OCI-LY1 (cell line): ENCODE data around the gene CCR2.

Source experiments
- H2AFZ ChIP-seq: fragments of 200-600 bp; sonication (generic), shearing (Covaris generic); 2 replicates; pipeline ENCODE4 v1.6.0; 2014; ENCODE audit warnings: antibody characterized with exemption, mild to moderate bottlenecking, low read length
- H3F3A ChIP-seq: fragments of 200-600 bp; sonication (generic), shearing (Covaris generic); 2 replicates; pipeline ENCODE4 v1.6.0; 2014; ENCODE audit warnings: mild to moderate bottlenecking, antibody characterized with exemption, low read length, moderate library complexity; ENCODE audit not compliant: insufficient read depth
- H3K27ac ChIP-seq: fragments of 200-600 bp; sonication (generic); 2 replicates; pipeline ENCODE4 v1.5.1; 2014; ENCODE audit warnings: low read length, mixed run types, mild to moderate bottlenecking, low read depth; ENCODE audit not compliant: poor library complexity, severe bottlenecking
- H3K27me3 ChIP-seq: fragments of 200-600 bp; sonication (generic); 2 replicates; pipeline ENCODE4 v1.6.0; 2014; ENCODE audit warnings: antibody characterized with exemption, mild to moderate bottlenecking, low read length, moderate library complexity; ENCODE audit not compliant: insufficient read depth
- H3K36me3 ChIP-seq: fragments of 200-600 bp; sonication (generic); 2 replicates; pipeline ENCODE4 v1.6.1; 2014; ENCODE audit warnings: mild to moderate bottlenecking, antibody characterized with exemption, low read length, moderate library complexity, mixed read lengths; ENCODE audit not compliant: insufficient read depth
- H3K4me1 ChIP-seq: fragments of 200-600 bp; sonication (generic); 2 replicates; pipeline ENCODE4 v1.5.1; 2014; ENCODE audit warnings: mild to moderate bottlenecking, low read length, moderate library complexity; ENCODE audit not compliant: insufficient read depth, severe bottlenecking
- H3K4me2 ChIP-seq: fragments of 200-600 bp; sonication (generic), shearing (Covaris generic); 2 replicates; pipeline ENCODE4 v1.6.1; 2014; ENCODE audit warnings: low read length
- H3K4me3 ChIP-seq: fragments of 200-600 bp; sonication (generic); 2 replicates; pipeline ENCODE4 v1.5.1; 2014; ENCODE audit warnings: low read length, low read depth, mild to moderate bottlenecking, mixed read lengths; ENCODE audit not compliant: poor library complexity, severe bottlenecking
- H3K79me2 ChIP-seq: fragments of 200-600 bp; shearing (Covaris generic); 2 replicates; pipeline ENCODE4 v1.6.1; 2016; ENCODE audit warnings: mixed run types, low read length, mixed read lengths; ENCODE audit not compliant: insufficient read depth
- H3K9ac ChIP-seq: fragments of 200-600 bp; sonication (generic), shearing (Covaris generic); 2 replicates; pipeline ENCODE4 v1.6.1; 2014; ENCODE audit warnings: mild to moderate bottlenecking, low read length, mixed read lengths
- H3K9me2 ChIP-seq: fragments of 200-600 bp; sonication (generic), shearing (Covaris generic); 2 replicates; pipeline ENCODE4 v1.6.1; 2014; ENCODE audit warnings: low read depth, mild to moderate bottlenecking, low read length, mixed read lengths
- H3K9me3 ChIP-seq: fragments of 200-600 bp; shearing (Covaris generic); 2 replicates; pipeline ENCODE4 v1.6.1; 2014; ENCODE audit warnings: low read length, mixed read lengths
- H4K20me1 ChIP-seq: fragments of 200-600 bp; sonication (generic), shearing (Covaris generic); 2 replicates; pipeline ENCODE4 v1.6.0; 2016; ENCODE audit warnings: mild to moderate bottlenecking, low read length; ENCODE audit not compliant: insufficient read depth
- EZH2 ChIP-seq: fragments of 200-600 bp; sonication (generic), shearing (Covaris generic); IDR thresholded peaks from 2 replicates; pipeline ENCODE4 v1.8.0; 2017; ENCODE audit warnings: borderline replicate concordance, mixed run types, mild to moderate bottlenecking, antibody characterized with exemption, low read length, moderate library complexity, mixed read lengths
- TF ChIP-seq, protein P1 (sequence below): fragments of 200-600 bp; sonication (generic), shearing (Covaris generic); IDR thresholded peaks from 2 replicates; pipeline ENCODE4 v1.5.1; 2017; ENCODE audit warnings: mild to moderate bottlenecking, antibody characterized with exemption, low read length, moderate library complexity, mixed read lengths

The CCR2 gene

DNA sequence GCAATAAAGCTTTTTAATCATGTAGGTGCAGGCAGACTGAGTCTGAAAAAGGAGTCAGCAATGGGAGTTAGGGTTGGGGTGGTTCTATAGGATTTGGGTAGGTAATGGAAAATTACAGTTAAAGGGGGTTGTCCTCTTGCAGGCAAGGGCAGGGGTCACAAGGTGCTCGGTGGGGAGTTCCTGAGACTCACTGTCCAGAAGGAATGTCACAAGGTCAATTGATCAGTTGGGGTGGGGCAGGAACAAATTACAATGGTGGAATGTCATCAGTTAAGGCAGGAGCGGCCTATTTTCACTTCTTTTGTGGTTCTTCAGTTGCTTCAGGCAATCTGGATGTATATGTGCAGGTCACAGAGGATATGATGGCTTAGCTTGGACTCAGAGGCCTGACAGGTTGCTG lies 39.1 kb downstream of the CCR2 start:
- Histone ChIP-seq H3K36me3 (no peaks in the 10 kb centered on the region), H3K4me3 (no peak overlapping the region), H3K9me3 (no peaks in the 10 kb centered on the region), H3F3A (no peaks in the 10 kb centered on the region), H3K9ac (no peak overlapping the region), H4K20me1 (no peaks in the 10 kb centered on the region), H3K27me3 (0 out of 2 replicates have a peak, but pooled peaks cover 4% of the 10 kb centered on the region), H3K79me2 (no peaks in the 10 kb centered on the region), H3K27ac (no peak overlapping the region), H3K9me2 (no peaks in the 10 kb centered on the region), H3K4me2 (no peak overlapping the region), H2AFZ (no peak overlapping the region), H3K4me1 (no peaks in the 10 kb centered on the region)
- TF ChIP-seq, protein P1, sequence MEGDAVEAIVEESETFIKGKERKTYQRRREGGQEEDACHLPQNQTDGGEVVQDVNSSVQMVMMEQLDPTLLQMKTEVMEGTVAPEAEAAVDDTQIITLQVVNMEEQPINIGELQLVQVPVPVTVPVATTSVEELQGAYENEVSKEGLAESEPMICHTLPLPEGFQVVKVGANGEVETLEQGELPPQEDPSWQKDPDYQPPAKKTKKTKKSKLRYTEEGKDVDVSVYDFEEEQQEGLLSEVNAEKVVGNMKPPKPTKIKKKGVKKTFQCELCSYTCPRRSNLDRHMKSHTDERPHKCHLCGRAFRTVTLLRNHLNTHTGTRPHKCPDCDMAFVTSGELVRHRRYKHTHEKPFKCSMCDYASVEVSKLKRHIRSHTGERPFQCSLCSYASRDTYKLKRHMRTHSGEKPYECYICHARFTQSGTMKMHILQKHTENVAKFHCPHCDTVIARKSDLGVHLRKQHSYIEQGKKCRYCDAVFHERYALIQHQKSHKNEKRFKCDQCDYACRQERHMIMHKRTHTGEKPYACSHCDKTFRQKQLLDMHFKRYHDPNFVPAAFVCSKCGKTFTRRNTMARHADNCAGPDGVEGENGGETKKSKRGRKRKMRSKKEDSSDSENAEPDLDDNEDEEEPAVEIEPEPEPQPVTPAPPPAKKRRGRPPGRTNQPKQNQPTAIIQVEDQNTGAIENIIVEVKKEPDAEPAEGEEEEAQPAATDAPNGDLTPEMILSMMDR, result no peak
- TF ChIP-seq EZH2, result no peak

DNA sequence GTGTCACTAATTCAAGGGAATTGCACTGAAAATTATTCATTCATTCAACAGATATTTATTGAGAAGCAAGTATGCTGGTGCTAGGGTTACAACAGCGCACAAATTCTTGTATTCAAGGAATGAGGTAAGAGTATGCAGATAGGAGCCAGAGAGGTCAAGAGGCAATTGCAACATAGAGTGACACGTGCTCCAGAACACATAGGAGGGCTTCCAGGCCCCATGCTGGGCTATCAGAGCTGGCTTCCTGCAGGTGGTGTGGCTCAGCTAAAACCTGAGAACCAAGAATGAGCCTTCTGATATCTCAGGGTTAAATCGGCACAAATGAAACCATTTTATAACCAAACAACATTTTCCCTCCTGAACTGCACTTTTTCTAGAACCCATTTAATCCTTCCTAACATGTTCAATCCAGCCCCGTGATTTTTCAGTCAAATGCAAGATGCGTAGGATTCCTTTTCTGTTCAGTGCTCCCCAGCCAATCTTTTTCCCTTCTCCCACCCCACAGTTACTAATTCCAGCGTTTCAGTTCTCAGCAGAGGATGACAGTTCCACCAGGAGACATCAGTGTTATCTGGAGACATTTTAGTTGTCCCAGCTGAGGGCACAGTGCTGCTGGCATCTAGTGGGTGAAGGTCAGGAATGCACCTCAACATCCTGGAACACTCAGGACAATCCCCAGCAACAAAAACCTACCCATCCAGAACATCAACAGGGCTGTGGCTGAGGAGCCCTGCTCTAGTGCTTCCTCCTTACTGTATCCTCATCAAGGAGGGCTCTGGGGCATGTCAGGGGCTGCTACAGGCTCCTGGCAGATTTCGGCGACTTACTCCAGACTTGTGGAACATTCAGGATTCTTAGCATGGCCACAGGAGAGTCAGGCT lies 39.9 kb downstream of the CCR2 start:
- Histone ChIP-seq H3K27me3 (0 out of 2 replicates have a peak, but pooled peaks cover 4% of the 10 kb centered on the region), H2AFZ (no peak overlapping the region), H3K27ac (no peak overlapping the region), H3K9ac (no peak overlapping the region), H3K79me2 (no peaks in the 10 kb centered on the region), H3K36me3 (no peaks in the 10 kb centered on the region), H3K4me3 (no peak overlapping the region), H3K4me1 (no peaks in the 10 kb centered on the region), H4K20me1 (no peaks in the 10 kb centered on the region), H3K9me2 (no peaks in the 10 kb centered on the region), H3F3A (no peaks in the 10 kb centered on the region), H3K4me2 (no peak overlapping the region), H3K9me3 (no peaks in the 10 kb centered on the region)
- TF ChIP-seq, protein P1, result no peak

DNA sequence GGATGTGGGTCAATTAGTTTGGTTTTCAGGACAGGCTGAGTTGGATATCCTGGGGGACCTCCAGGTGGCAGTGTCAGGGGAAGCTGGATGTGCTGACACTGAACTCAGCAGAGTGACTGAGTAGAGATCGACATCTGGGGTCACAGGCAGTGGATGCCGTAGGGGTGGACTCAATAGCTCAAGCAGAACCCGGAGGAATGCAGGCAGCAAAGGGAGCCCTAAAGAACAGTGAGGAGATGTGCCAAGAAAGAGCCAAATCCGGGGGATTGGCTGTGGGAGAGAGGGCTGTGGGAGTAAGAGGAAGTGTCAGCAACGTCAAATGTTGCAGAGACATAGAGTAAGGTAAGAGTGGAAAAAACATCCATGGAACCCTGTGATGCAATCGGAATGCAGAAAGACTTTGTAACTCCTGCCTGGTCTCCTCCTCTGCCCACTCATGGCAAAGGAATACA lies 41.3 kb downstream of the CCR2 start:
- H3K9me3 ChIP-seq, result no peaks in the 10 kb centered on the region
- no peaks in the 10 kb centered on the region for H3K9me2 ChIP-seq
- H3K4me3 ChIP-seq, result no peak overlapping the region
- H3K9ac ChIP-seq, result no peak overlapping the region
- H2AFZ ChIP-seq, result no peak overlapping the region
- no peaks in the 10 kb centered on the region for H4K20me1 ChIP-seq
- no peak for TF ChIP-seq EZH2
- TF ChIP-seq, protein P1, result no peak
- no peaks in the 10 kb centered on the region for H3F3A ChIP-seq
- H3K4me1 ChIP-seq, result no peaks in the 10 kb centered on the region
- H3K36me3 ChIP-seq, result no peaks in the 10 kb centered on the region
- H3K27me3 ChIP-seq, result 0 out of 2 replicates have a peak, but pooled peaks cover 4% of the 10 kb centered on the region
- no peaks in the 10 kb centered on the region for H3K79me2 ChIP-seq
- no peak overlapping the region for H3K27ac ChIP-seq
- no peak overlapping the region for H3K4me2 ChIP-seq
